PFSK-1 (cell line): ENCODE measurements around the gene PBX3.

Experiments
- FOXP2 ChIP-seq: optimal IDR thresholded peaks from 2 replicates; pipeline ENCODE3; 2011; ENCODE audit warnings: borderline replicate concordance, control low read depth, inconsistent platforms; ENCODE audit not compliant: insufficient read depth; ENCODE audit errors: extremely low read length, extremely low read depth
- POLR2AphosphoS5 ChIP-seq: IDR thresholded peaks from 2 replicates; pipeline ENCODE4 v1.6.1; 2012; ENCODE audit warnings: low read depth, mild to moderate bottlenecking, control low read depth, low read length, moderate library complexity
- SIN3A ChIP-seq: IDR thresholded peaks from 2 replicates; pipeline ENCODE4 v1.6.1; 2012; ENCODE audit warnings: mild to moderate bottlenecking, low read length, moderate library complexity, borderline replicate concordance; ENCODE audit not compliant: insufficient read depth
- TAF1 ChIP-seq: IDR thresholded peaks from 2 replicates; pipeline ENCODE4 v1.6.1; 2012; ENCODE audit warnings: low read length, control low read depth, borderline replicate concordance; ENCODE audit not compliant: insufficient read depth
- TF ChIP-seq, protein P1 (sequence below), 2 experiments: IDR thresholded peaks; 2 replicates each; pipeline versions ENCODE4 v1.6.1 to v1.8.0; 2011 to 2012; ENCODE audit warnings: low read depth in 2 of 2, low read length in 2 of 2, control low read depth in 1 of 2, inconsistent platforms in 1 of 2, mild to moderate bottlenecking in 1 of 2, moderate library complexity in 1 of 2; ENCODE audit not compliant: insufficient read depth in 1 of 2

DNA sequence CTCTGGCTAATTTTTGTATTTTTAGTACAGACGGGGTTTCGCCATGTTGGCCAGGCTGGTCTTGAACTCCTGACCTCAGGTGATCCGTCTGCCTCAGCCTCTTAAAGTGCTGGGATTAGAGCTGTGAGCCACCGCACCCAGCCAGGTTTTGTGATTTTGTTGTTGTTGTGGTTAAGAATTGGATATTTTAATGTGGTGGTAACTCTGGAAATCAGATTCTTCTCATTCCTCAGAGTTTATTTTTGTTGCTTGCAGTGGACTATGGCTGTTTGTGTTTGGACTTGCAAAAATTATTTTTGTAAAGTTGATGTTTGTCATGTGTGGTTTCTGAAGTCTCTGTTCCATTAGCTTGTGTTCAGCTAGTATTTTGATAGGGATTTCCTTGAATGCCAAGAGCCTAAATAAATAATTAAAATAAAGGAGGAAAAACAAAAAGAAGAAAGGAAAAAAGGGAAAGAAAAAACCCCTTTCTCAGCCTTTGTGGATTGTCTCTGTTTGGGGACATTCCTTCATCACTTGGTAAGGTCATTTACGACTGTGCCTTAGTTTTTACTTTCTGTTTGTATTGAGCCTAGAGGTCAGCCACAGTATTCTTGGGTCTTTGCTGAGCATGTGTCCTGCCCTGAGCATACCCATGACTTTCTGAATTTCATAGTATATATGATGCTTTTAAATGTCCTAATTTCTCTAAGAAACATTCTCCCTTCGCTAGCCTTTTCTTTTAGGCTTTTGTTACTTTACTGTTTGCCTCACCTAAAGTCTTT lies 37.3 kb downstream of the PBX3 start:
- TF ChIP-seq, protein P1, sequence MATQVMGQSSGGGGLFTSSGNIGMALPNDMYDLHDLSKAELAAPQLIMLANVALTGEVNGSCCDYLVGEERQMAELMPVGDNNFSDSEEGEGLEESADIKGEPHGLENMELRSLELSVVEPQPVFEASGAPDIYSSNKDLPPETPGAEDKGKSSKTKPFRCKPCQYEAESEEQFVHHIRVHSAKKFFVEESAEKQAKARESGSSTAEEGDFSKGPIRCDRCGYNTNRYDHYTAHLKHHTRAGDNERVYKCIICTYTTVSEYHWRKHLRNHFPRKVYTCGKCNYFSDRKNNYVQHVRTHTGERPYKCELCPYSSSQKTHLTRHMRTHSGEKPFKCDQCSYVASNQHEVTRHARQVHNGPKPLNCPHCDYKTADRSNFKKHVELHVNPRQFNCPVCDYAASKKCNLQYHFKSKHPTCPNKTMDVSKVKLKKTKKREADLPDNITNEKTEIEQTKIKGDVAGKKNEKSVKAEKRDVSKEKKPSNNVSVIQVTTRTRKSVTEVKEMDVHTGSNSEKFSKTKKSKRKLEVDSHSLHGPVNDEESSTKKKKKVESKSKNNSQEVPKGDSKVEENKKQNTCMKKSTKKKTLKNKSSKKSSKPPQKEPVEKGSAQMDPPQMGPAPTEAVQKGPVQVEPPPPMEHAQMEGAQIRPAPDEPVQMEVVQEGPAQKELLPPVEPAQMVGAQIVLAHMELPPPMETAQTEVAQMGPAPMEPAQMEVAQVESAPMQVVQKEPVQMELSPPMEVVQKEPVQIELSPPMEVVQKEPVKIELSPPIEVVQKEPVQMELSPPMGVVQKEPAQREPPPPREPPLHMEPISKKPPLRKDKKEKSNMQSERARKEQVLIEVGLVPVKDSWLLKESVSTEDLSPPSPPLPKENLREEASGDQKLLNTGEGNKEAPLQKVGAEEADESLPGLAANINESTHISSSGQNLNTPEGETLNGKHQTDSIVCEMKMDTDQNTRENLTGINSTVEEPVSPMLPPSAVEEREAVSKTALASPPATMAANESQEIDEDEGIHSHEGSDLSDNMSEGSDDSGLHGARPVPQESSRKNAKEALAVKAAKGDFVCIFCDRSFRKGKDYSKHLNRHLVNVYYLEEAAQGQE (IDR thresholded peaks at IDR 0.05; ENCODE audit: insufficient read depth in 1 of 2, low read depth in 2 of 2, low read length in 2 of 2) = no peak
- TF ChIP-seq POLR2AphosphoS5 (no peak), TAF1 (no peak), SIN3A (no peak), FOXP2 (no peak)
